GM04504 (cell line): Measurements from ENCODE around the gene TNFAIP3.

Source experiments
- DNase-seq: peaks from one replicate; pipeline ENCODE4 v3.0.0-alpha.2; 2012; ENCODE audit warnings: low read depth

The TNFAIP3 gene

GRCh38 chr6:137921823-137922222 is 54.8 kb downstream of the TNFAIP3 start:
- DNase-seq, result no peak

- no peak for DNase-seq
These were observed 57.0 kb downstream of the TNFAIP3 start for GRCh38 chr6:137923866-137924653.

DNA sequence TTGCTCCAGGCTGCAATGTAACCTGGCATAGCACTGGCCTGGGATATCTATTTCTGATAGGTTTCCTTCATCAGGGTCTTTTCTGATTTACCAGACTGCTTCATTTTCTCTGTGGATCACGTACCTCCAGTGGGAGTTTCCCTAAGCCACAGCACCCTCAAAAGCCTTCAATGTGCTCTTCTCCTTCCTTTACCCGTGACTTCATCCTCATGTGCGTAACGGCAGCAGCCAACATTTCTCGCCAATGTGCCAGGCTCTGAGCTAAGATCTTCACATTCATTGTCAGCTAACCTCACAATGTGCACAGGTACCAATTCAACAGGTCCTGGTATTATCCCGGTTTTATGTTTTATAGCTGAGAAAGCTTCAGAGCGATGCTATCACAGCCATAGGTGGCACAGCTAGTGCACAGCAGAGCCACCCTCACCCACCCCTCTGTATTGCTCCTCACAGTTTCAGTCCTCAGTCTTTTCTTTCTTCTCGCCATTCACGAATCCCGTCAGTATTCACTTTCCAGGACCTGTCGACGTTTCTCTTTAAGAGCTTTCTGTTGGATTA is 58.2 kb downstream of the TNFAIP3 start:
- no peak for DNase-seq

- peak; percentile 72 for DNase-seq
These were observed 59.2 kb downstream of the TNFAIP3 start for GRCh38 chr6:137926207-137926731.

DNA sequence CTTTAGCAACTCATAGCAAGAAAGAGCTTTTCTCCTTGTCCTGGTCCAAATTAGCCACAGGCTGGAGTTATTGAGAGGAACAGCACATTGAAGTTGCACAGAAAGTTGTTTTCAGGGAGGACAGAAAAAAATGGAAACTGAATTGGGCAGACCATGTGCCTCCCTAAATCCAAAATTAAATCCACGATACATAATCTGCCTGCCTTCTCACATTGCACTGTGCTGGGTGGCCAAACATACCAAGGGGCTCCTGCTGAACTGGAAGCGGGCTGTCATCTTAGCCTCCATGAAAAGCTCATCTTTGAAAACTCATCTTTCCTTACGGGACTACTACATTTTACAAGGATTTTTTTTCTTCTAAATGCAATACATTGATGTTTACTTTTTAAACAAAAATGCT is 59.9 kb downstream of the TNFAIP3 start:
- no peak for DNase-seq

- DNase-seq, result no peak
These were observed 60.7 kb downstream of the TNFAIP3 start for GRCh38 chr6:137927777-137928218.

- no peak for DNase-seq
These were observed 61.2 kb downstream of the TNFAIP3 start for GRCh38 chr6:137928286-137928685.

DNA sequence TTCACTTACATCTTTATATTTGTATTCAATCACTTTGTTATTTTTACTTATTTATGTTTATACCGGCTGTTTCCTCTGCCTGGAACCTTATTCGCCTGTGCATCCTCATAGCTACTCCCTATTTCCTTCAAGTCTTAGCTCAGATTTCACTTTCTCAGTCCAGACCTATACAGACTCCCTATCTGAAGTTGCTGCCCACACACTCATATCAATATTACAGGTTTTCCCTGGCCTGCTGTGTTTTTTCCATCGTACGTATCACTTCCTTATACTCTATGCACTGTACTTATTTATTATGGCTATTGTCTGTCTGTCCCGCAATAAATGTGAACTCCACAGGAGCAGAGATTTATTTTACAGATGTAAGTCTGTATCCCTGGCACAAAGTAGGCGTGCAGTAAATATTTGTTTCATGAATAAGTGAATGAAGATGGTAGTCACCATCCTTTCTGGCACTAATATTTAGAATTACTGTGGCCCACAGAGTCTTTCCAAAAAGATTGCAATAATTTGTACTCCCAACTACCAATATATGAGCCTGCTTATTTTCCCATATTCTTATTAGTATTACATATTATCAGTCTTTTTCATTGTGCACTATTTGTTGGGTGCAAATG is 64.9 kb downstream of the TNFAIP3 start:
- no peak for DNase-seq
